Hippocampal formation (tissue), 2 donors: ENCODE results near the gene NEO1.
"Not testable (repeated sequence)": the region's sequence is repeated elsewhere in the genome, so short reads cannot be mapped to it uniquely, and the experiment has no call there.

Experiments used
- DNase-seq, 2 donors: peaks; one replicate each; lab custom pipeline; 2025; lab: John Stamatoyannopoulos, UW

Gene NEO1

DNA sequence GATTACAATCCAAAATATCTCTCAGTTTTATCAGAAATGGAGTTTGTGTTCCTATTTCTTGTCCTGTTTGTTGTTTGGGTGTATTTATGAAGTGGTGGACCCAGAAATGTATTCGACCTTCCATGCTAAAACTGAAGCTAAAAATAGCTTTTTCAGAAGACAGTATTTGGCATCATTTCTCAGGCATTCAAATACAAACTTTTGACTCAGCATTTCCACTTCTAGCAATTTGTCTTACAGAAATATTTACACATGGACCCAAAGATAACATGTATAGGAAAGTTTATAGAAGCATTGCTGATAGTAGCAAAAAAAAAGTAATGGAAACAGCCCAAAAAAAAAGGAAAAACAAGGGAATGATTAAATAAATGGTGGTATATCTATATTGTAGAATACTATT is 160.2 kb downstream of the NEO1 start:
- DNase-seq: no peak

DNA sequence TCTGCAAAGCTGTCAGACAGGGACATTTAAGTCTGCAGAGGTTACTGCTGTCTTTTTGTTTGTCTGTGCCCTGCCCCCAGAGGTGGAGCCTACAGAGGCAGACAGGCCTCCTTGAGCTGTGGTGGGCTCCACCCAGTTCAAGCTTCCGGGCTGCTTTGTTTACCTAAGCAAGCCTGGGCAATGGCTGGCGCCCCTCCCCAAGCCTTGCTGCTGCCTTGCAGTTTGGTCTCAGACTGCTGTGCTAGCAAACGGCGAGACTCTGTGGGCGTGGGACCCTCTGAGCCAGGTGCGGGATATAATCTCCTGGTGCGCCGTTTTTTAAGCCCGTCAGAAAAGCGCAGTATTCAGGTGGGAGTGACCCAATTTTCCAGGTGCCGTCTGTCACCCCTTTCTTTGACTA is 169.2 kb downstream of the NEO1 start:
- DNase-seq: not testable (repeated sequence)

DNA sequence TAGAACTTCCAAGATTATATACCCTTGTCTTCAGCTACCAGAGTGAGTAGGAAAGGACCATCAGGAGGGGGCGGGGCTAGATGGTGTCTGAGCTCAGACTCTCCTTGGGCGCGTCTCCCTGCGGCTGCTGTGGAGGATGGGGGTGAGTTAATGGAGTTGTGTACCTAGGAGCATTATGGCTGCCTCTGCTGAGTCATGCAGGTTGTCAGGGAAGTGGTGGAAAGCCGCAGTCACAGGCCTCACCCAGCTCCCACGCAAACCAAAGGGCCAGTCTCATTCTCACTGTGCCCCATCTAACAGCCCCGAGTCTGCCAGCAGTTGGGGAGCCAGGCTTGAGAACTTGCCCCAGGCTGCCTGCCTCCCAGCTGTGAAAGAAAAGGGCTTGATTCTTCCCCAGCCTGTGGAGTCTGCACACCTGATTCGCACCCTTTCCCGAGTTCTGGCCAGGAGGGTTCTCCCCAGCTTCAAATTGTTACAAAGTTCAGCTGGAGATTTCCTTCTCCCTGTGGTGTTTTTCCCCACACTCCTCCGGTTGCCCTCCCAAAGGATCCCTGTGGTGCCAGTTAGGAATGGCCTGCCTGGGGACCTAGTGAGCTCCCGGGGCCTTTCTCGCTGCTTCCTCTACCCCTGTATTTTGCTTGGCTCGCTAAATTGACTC is 173.2 kb downstream of the NEO1 start:
- DNase-seq: no peak

DNA sequence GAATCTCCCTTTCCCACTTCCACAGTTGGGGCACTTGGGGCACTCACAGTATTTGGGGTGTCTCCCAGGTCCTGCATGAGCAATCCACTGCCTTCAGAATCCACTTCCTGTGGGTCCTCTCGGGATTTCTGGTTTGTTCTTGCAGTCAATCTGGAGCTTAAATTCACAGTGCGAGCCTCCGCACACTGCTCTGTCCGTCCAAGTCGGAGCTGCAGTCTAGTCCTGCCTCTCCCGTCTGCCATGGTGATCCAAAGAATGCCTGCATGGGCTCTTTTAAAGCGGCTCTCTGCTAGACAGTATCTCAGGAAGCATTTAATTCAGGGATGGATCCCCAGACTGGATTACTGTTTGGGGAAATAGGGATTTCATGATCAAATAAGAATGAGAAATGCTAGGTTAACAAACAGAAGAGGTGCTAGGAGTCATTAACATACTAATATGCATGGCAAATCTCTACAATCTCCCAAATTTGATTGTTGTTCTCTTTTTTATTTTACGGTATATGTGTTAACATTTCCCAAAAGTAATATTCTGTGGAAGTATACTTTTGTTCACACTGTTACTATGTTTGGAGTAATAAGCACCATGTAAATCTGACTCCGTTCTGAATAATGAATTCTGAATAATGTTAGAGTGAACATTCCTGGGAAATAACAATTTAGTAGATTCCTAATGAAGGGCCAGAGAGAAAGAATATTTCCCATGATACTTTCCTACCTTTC is 174.0 kb downstream of the NEO1 start:
- DNase-seq: no peak

DNA sequence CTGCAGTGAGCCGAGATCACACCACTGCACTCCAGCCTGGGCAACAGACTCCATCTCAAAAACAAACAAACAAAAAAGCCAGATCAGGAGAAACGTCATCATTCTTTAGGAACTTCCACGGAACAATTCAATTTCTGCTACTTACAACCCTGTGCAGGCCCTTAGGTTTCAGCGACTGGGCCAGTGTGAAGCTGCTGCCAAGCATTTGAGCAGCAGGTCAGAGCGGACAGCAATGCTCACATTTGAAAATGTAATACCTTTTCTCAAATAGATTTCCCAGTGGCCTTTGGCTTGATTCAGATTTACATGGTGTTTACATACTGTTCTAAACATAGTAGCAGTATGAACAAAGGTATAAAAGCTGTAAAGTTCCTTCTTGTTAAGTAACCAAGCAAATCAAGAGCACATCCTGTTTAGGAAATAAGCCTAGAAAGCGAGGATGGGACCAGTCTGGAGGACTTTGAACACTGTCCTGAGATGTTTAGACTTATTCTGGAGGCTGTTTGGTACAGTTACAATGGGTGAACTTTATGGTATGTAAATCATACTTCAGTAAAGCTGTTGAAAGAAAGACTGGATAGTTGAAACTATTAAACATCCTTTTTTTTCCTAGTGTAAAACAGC is 175.3 kb downstream of the NEO1 start:
- no peak for DNase-seq

DNA sequence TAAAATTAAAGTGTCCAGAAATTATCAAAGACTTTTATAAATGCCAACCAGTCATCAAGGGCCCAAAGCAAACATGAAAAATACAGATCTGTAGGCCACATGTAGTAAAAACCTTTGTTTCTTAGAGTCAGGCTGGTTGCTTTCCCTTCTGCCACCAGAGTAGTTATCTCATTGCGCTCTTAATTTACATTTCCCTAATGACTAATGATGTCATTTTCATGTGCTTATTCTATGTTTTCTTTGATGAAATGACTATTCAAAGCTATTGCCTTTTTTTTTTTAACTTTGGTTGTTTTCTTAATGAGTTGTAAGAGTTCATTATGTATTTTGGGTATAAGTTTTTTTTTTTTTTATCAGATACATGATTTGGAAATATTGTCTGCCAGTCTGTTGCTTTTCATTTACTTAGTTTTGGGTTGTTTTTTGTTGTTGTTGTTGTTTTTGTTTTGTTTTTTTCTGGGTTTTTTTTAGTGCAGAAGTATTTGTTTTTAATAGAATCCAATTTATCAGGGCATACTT is 175.9 kb downstream of the NEO1 start:
- no peak for DNase-seq

DNA sequence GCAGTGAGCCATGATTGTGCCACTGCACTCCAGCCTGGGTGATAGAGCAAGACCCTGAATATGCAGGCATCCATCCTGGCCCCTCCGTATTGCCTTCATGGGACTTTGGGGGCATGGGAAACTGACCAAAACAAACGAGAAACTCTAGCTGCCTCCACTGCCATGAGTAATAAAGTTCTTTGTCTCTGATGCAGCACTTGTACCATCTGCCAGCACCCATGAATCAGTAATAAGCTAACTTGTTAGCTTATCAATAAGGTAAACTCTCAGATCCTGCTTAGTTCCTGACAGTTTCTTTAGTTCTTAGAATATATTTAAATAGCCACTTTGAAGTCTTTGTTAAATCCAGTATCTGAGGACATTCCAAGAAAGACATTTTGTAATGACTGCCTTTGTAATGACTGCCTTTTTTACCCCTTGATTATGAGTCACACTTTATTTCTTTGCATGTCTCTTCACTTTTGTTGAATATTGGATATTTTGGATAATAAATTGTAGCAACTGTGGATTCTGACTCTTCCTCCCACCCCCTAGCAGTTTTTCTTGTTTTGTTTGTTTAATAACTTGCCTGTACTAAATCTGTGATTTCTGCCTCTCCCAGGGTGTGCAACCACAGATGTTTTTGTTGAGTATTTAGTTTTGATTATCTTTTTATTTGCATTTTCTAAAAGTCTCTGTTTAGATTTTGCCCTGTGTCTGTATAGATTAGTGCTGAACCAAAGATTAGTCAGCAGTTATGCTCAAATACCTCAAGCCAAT is 179.6 kb downstream of the NEO1 start:
- no peak for DNase-seq

DNA sequence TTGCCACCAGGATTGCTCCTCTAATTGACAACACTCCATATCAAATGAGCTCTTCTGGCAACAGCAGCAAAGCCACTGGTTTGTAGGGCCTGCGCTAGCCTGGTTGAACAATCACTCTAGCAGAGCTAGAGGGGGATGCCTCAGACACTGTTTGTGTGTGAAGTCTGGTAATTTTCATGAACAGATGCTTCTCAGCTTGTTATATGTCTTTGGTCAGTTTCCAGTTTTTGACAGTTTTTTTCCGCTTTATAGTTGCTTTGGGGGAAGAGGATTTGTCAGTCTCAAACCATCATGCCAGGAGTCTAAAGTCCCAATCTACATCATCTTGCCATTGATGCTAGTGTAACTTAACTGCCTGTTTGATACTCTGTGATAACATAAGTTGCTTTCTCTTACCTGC is 180.5 kb downstream of the NEO1 start:
- DNase-seq: no peak

DNA sequence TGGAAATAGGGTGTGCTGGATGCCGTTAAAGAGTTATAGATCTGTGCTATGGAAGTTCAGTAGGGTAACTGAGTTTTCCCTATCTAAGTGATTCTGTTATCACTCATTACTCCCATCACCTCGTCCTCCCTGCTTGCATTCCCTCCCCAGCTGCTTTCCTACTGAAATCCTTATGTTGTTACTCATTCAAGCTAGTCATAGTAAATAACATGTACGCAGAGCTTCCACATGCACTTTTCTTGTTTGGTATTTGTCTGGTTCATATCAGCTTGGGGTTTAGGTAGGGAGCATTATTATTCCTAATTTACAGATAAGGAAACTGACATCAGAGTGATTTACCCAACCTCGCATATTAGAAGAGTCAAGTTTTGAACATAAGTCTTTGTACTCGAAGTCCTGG is 181.4 kb downstream of the NEO1 start:
- no peak for DNase-seq

DNA sequence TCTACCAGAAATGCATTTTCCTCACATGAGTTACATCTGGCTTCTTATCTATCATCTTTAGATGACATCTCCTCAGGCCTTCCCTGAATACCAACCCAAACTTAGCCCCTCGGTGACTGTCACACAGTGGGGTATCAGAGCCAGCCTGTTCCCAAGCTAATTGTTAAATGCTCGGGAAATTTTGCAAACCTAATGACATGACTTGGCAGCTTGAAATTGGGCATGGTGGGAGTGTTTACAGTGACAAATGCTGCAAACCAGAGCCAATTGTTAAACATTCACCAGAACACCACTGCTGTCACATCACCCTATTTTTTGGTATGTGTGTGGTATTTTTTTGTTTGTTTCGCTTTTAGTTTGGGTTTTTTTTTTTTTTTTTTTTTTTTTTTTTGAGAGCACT is 185.6 kb downstream of the NEO1 start:
- no peak for DNase-seq

DNA sequence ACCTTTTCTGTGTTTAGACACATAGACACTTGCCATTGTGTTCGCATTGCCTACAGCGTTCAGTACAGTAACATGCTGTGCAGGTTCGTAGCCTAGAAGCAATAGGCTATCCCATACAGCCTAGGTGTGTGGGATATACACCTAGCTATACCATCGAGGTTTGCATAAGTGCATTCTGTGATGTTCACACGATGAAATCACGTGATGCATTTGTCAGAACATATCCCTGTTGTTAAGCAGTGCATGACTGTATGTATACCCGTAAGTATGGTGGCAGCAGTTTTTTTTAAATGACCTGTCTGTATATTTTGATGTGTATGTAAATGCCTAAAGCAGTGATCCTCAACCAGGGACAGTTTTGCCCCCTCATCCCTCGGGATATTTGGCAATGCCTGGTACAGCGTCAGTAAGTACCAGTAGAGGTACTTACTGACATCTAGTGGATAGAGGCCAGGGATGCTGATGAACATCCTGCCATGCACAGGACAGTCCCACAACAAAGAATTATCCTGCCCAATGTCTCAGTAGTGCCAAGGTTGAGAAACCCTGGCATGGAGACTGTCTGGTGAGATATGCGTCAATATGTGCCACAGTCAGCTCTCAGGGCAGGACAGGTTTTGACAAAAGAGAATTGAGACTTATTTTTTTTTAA is 187.4 kb downstream of the NEO1 start:
- DNase-seq: no peak

DNA sequence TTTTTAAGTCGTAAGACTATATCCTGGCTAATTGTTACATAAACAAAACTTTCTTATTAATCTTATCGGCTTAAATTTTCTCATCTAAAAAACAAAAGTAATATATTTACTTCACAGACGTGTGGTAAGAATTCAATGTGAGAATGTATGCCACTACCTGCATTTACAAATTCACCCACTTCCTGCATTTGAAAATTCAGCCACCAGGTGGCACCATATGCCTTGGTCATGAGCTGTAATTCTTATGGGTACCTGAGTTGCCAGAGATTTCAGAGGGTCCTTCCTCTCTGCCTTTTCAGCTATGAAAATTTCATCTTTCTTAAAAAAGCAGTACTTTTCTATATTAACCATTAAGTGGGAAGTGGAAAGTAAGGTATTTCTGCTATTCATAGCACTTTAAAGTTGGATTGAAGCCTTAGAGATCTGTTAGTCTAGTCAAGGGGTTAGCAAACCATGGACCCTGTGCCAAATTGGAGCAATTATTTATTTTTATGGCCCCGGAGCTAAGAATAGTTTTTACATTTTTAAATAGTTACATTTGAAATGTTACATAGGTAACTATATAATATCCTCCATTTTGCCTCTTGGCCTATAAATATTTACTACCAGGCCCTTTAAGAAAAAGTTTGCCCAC is 188.7 kb downstream of the NEO1 start:
- DNase-seq: peak; percentile 24 to 31

DNA sequence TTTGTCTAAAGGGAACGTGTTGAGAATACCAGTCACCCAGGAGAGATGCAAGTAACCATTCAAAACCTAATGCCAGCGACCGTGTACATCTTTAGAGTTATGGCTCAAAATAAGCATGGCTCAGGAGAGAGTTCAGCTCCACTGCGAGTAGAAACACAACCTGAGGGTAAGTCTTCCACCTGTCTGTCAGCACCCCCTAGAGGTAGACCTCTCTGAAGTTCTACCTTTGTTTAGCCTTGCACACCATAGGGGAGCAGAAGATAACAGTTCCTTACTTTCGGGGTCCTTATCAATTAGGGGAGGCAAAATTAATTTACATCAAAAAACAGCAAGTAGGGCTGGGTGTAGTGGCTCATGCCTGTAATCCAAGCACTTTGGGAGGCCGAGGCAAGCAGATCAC is 192.1 kb downstream of the NEO1 start:
- no peak for DNase-seq

DNA sequence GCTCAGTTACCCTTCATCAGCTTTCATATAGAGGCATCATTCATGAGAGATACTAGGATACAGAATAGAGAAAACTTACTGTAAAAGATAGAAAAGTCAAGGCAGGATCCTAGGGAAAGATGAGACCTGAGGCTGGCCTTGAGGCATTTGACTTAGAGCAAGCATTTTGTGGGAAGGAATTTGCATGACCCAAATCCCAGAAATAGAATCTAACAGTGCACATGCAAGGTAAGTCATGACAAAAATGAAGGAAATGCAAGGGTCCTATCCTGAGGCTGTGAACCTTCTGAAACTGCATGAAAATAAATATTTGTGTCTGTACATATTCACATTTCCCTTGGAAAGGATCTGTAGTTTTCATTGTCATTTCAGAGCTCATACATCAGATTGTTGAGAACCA is 194.2 kb downstream of the NEO1 start:
- DNase-seq: no peak

DNA sequence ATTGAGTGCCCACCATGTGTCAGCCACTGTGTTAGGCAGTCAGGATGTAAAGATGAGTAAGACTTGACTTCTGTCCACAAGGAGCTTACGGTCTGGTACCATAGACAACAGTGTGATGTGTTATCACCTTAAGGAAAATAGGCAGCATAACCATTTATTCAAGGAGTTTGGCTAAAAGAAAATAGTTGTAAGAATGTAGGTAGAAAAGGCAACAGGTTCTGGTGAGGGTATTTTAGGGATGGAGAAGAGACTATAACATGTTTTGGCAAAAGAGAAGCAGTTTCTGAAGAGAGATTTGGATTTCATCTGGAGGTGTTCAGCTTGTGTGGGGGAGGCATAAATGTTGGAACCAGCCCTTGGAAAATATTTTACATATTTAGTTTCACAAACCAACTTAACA is 194.6 kb downstream of the NEO1 start:
- DNase-seq: no peak

DNA sequence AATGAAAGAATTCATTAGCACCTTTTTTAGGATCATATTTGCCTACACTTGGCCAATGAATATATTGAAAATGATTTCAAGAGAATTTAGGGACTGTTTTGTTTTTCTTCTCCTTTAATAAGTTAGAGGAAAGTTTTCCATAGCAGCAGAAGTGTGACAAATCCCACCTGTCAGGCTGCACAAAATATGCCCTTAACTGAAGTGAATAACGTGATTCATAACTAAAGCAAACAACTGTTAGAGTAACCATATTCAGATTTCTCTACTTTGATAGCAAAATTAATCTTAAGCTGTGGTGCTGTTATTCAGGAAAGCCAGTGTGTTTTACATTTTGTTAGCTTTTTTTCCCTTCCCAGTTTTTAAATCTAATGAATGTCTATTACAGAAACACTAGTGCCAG is 195.1 kb downstream of the NEO1 start:
- DNase-seq: no peak

DNA sequence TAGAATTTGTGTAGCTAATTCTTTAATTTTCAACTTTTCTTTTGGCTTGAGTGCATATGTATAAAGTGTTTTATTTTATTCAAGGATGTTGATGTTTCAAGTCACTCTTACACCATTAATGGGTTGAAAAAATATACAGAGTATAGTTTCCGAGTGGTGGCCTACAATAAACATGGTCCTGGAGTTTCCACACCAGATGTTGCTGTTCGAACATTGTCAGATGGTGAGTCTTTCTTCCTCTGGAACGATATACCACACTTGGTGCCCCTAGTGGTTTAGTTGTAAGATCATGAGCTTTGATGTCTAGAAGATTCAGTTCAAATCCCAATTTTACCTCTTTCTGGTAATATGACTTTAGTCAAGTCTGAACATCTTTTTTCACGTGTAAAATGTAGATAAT is 197.2 kb downstream of the NEO1 start:
- DNase-seq: no peak

DNA sequence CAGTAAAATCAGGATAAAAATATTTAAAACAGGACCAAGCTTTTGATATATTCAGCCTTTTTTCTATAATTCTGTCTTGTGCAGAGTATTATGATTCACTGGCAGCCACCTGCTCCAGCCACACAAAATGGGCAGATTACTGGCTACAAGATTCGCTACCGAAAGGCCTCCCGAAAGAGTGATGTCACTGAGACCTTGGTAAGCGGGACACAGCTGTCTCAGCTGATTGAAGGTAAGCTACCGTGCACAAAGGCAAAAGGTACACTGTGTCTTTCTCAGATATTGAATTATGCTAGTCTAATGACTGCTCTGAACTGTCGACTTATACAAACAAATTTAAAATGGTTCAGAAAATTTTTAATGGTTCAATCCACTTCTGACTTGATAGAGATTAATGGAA is 202.3 kb downstream of the NEO1 start:
- no peak for DNase-seq

DNA sequence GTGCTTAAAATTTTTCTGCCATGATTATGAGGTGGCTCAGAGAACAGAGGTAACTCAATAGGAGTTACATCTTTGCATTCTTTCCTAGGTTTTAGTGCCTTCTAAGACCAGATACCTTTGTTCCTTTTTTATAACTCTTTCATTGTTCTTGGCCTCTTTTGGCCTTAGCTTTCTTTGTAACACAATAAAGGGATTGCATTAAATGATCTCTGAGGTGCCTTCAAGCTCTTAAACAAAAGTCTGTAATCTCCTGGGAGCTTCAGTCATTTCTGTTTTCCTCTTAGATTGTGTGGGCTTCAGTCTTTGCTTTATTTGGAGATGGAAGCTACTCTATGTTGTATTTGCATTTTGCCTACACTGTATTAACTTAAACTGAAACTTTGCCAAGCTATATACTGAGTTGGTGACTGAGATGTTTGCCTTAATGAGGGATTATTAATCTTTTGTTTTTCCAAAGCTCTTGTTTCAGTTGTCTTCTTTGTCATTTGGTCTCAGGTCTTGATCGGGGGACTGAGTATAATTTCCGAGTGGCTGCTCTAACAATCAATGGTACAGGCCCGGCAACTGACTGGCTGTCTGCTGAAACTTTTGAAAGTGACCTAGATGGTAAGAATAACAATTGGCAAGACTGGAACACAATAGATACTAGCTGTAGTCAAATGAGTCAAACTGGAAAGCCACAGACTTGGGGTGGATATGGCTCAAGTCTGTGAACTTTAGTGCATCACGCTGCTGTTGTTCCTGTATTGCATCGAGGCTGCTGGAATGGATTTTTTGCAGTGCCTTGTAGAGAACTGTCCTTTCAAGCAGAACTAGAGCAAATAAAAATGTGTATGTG is 206.2 kb downstream of the NEO1 start:
- DNase-seq: no peak

DNA sequence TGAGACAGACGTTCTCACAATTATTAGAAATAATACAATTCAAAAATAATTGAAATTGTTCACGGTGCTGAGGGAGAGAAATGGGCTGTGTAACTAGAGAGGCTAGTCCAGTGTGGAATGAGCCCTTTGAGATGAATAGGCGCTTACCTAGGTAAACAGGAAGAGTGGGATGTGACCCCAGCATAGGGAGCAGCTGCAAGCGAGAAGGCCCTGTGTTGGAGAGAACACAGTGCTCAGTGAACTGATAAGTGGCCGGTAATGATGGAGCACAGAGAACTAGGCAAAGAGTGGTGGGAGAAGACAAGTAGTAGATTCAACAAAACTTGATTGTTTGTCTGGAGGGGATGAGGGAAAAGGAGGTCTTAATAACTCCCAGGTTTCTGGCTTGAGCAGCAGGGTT is 212.6 kb downstream of the NEO1 start:
- no peak for DNase-seq
